Measurements from ENCODE around the gene SRP14. TPM values are rescaled to one million over a fixed set of nuclear protein-coding genes. Genes with fewer than 3 reads are reported as not detected.
A peak's percentile ranks its signal among the peaks of the same experiment; 100 is the strongest.
"Not testable (repeated sequence)": the region's sequence is repeated elsewhere in the genome, so short reads cannot be mapped to it uniquely, and the experiment has no call there.

Gene SRP14
- total and polyA plus RNA-seq, 3 donors from 2014 or later, result 277 to 410 (median 359) TPM

GRCh38 chr15:40042791-40043320 lies 3.9 kb upstream of the SRP14 start:
- H3K27ac ChIP-seq, result no peak overlapping the region
- peaks cover 19% of the 10 kb centered on the region for H3K4me1 ChIP-seq
- no peaks in the 10 kb centered on the region for H3K36me3 ChIP-seq (ENCODE audit: low read depth, missing control alignments)
- no peaks in the 10 kb centered on the region for H3K27me3 ChIP-seq
- intact Hi-C loops (cut with DNase I; ENCODE audit: low total_unique reads), result loop anchor here (5.0 to 10.0 kb wide), 2 partner anchors 62 to 229 kb away; partner anchors contain the start of gene BMF
- TF ChIP-seq POLR2A (IDR thresholded peaks at IDR 0.05) (no peak), CTCF (IDR thresholded peaks at IDR 0.05) (no peak)
- H3K9me3 ChIP-seq, result no peaks in the 10 kb centered on the region
- no peak overlapping the region for H3K4me3 ChIP-seq
- 78 to 81% methylated on average over 5 of the region's 5 CpGs for WGBS, 2 donors
- no peak for DNase-seq

- H3K4me1 ChIP-seq, result peaks cover 22% of the 10 kb centered on the region
- intact Hi-C loops (cut with DNase I; ENCODE audit: low total_unique reads), result loop anchor here (5.0 to 10.0 kb wide), 2 partner anchors 64 to 232 kb away; partner anchors contain the start of gene BMF
- no peaks in the 10 kb centered on the region for H3K36me3 ChIP-seq (ENCODE audit: low read depth, missing control alignments)
- H3K27me3 ChIP-seq, result no peaks in the 10 kb centered on the region
- DNase-seq, result no peak
- no peak overlapping the region for H3K27ac ChIP-seq
- TF ChIP-seq POLR2A (IDR thresholded peaks at IDR 0.05) (no peak), CTCF (IDR thresholded peaks at IDR 0.05) (no peak)
- H3K9me3 ChIP-seq, result no peaks in the 10 kb centered on the region
- 80 to 81% methylated on average over 3 of the region's 3 CpGs for WGBS, 2 donors
- H3K4me3 ChIP-seq, result no peak overlapping the region
Observed at GRCh38 chr15:40040770-40041169, 1.8 kb upstream of the SRP14 start.

GRCh38 chr15:40040293-40040635 lies 1.3 kb upstream of the SRP14 start:
- TF ChIP-seq POLR2A (IDR thresholded peaks at IDR 0.05) (no peak), CTCF (IDR thresholded peaks at IDR 0.05) (no peak)
- intact Hi-C loops (cut with DNase I; ENCODE audit: low total_unique reads), result loop anchor here (5.0 to 10.0 kb wide), 2 partner anchors 65 to 232 kb away; partner anchors contain the start of gene BMF
- Histone ChIP-seq H3K4me1 (peaks cover 18% of the 10 kb centered on the region), H3K27me3 (no peaks in the 10 kb centered on the region), H3K36me3 (ENCODE audit: low read depth, missing control alignments) (no peaks in the 10 kb centered on the region), H3K4me3 (no peak overlapping the region), H3K9me3 (no peaks in the 10 kb centered on the region), H3K27ac (no peak overlapping the region)
- WGBS, 2 donors, result 42 to 48% methylated on average over 6 of the region's 6 CpGs
- no peak for DNase-seq

- Histone ChIP-seq H3K36me3 (ENCODE audit: low read depth, missing control alignments) (no peaks in the 10 kb centered on the region), H3K4me3 (peak overlapping the region; percentile 73 to 99), H3K4me1 (peaks cover 11% of the 10 kb centered on the region), H3K27ac (peak overlapping the region; percentile 96 to 99), H3K9me3 (no peaks in the 10 kb centered on the region), H3K27me3 (no peaks in the 10 kb centered on the region)
- no peak for DNase-seq
- TF ChIP-seq CTCF (IDR thresholded peaks at IDR 0.05) (no peak), POLR2A (IDR thresholded peaks at IDR 0.05) (no peak)
- intact Hi-C loops (cut with DNase I; ENCODE audit: low total_unique reads), result no loop called here
- WGBS, 2 donors, result 0 to 1% methylated on average over 18 of the region's 18 CpGs
Observed at GRCh38 chr15:40038275-40038637, 725 bp downstream of the SRP14 start.

- no peaks in the 10 kb centered on the region for H3K27me3 ChIP-seq
- no peak for DNase-seq
- intact Hi-C loops (cut with DNase I; ENCODE audit: low total_unique reads), result no loop called here
- 21 to 27% methylated on average over 3 of the region's 3 CpGs for WGBS, 2 donors
- TF ChIP-seq POLR2A (IDR thresholded peaks at IDR 0.05) (no peak), CTCF (IDR thresholded peaks at IDR 0.05) (no peak)
- peaks cover 11% of the 10 kb centered on the region for H3K4me1 ChIP-seq
- no peaks in the 10 kb centered on the region for H3K36me3 ChIP-seq (ENCODE audit: low read depth, missing control alignments)
- H3K27ac ChIP-seq, result peak overlapping the region; percentile 96 to 99
- peak overlapping the region in 1 of 2 donors; percentile 99 for H3K4me3 ChIP-seq
- no peaks in the 10 kb centered on the region for H3K9me3 ChIP-seq
Observed at GRCh38 chr15:40037721-40038120, 1.3 kb downstream of the SRP14 start.

GRCh38 chr15:40035182-40035581 lies 3.8 kb downstream of the SRP14 start:
- intact Hi-C loops (cut with DNase I; ENCODE audit: low total_unique reads); H3K9me3 ChIP-seq; H3K36me3 ChIP-seq (ENCODE audit: low read depth, missing control alignments); H3K27ac ChIP-seq; DNase-seq; H3K4me1 ChIP-seq; H3K27me3 ChIP-seq; H3K4me3 ChIP-seq: not testable (repeated sequence)
- 89 to 100% methylated on average over 1 of the region's 1 CpG for WGBS, 2 donors
